Testis (tissue), 3 donors: ENCODE measurements around the gene ERBB2. TPM values are rescaled to one million over a fixed set of nuclear protein-coding genes. Genes with fewer than 3 reads are reported as not detected.

Experiments used
- DNase-seq: peaks from one replicate; pipeline ENCODE4 v3.0.0-alpha.2; 2019
- H3K27ac ChIP-seq, 2 donors: fragments of 200-600 bp; sonication (generic); one replicate each; pipeline ENCODE4 v1.5.1; 2019
- H3K27me3 ChIP-seq: fragments of 200-600 bp; sonication (generic); one replicate; pipeline ENCODE4 v1.5.1; 2019
- H3K36me3 ChIP-seq: fragments of 200-600 bp; sonication (generic); one replicate; pipeline ENCODE4 v1.5.1; 2017; ENCODE audit warnings: low read depth; ENCODE audit errors: missing control alignments
- H3K4me1 ChIP-seq: fragments of 200-600 bp; sonication (generic); one replicate; pipeline ENCODE4 v1.5.1; 2019
- H3K4me3 ChIP-seq, 2 donors: fragments of 200-600 bp; sonication (generic); one replicate each; pipeline ENCODE4 v1.5.1; 2017 to 2019
- H3K9me3 ChIP-seq: fragments of 200-600 bp; sonication (generic); one replicate; pipeline ENCODE4 v1.5.1; 2017
- CTCF ChIP-seq, 3 experiments: fragments of 450-650 bp in 2 of 3; fragments of 200-600 bp in 1 of 3; sonication (generic) in 1 of 3; IDR thresholded peaks; one replicate each; pipeline ENCODE4 v1.5.1; 2016 to 2019; ENCODE audit warnings: antibody characterized with exemption in 3 of 3, mild to moderate bottlenecking in 2 of 3, moderate library complexity in 1 of 3
- POLR2A ChIP-seq: fragments of 450-650 bp; IDR thresholded peaks from one replicate; pipeline ENCODE4 v1.6.1; 2017; ENCODE audit warnings: antibody characterized with exemption, mild to moderate bottlenecking, moderate library complexity
- WGBS, 2 donors: methylation state at CpG; one replicate each; pipeline ENCODE4 v1.1.5; 2018; 5-methylcytosine and 5-hydroxymethylcytosine counted together
- intact Hi-C: fragments of 100-400 bp; cut with DNase I; formaldehyde crosslinking; loops from one replicate; pipeline ENCODE4 v1.15.1; 2023; ENCODE audit warnings: low total_unique reads
- polyA plus RNA-seq: library from polyadenylated mRNA; stranded (reverse); fragments of 350-450 nt; fragmentation: Illumina TruSeq; extraction: RNeasy Lipid Tissue Mini Kit (QIAGEN cat#74804); gene quantifications from one replicate; pipeline ENCODE4 v1.2.3, GENCODE V29; 2014; ENCODE audit warnings: low read depth, low replicate concordance; ENCODE audit not compliant: insufficient read depth
- total RNA-seq, 2 donors: library from RNA; depleted of rRNA; stranded (reverse); fragments of >200 nt; gene quantifications; one replicate each; pipeline ENCODE4 v1.2.3, GENCODE V29; 2016

ERBB2 gene
- total and polyA plus RNA-seq, 3 donors from 2014 or later: 32.1 to 40.0 (median 32.1) TPM

GRCh38 chr17:39667945-39668924 is 31.6 kb upstream of the ERBB2 start, which contains the start of gene PNMT:
Gene PNMT, plus strand, starts transcription at chr17:39668453. Its CDS starts 23 bp downstream, at chr17:39668476.
- no peaks in the 10 kb centered on the region for H3K27me3 ChIP-seq
- H3K4me1 ChIP-seq: peaks cover 23% of the 10 kb centered on the region
- TF ChIP-seq POLR2A: no peak
- TF ChIP-seq CTCF (IDR thresholded peaks at IDR 0.05): peak; percentile 49 to 67 (median 56)

GRCh38 chr17:39669897-39670735 is 29.7 kb upstream of the ERBB2 start:
- Histone ChIP-seq H3K4me1 (peaks cover 18% of the 10 kb centered on the region), H3K9me3 (no peaks in the 10 kb centered on the region), H3K27me3 (no peaks in the 10 kb centered on the region), H3K4me3 (no peak overlapping the region), H3K27ac (no peak overlapping the region), H3K36me3 (no peaks in the 10 kb centered on the region)
- intact Hi-C loops: no loop called here
- 85 to 88% methylated on average over 15 to 23 of the region's 23 CpGs for WGBS, 2 donors
- no peak for DNase-seq
- TF ChIP-seq POLR2A (no peak), CTCF (IDR thresholded peaks at IDR 0.05) (no peak)

More at GRCh38 chr17:39667945-39668924, 31.6 kb upstream of the ERBB2 start, which contains the start of gene PNMT:
- Histone ChIP-seq H3K4me3 (peak within 1 kb of the TSS; percentile 29 to 40), H3K36me3 (no peaks in the 10 kb centered on the region), H3K9me3 (no peaks in the 10 kb centered on the region), H3K27ac (peak within 1 kb of the TSS in 1 of 2 donors; percentile 18)
- peak; percentile 82 for DNase-seq
- intact Hi-C loops: no loop called here
- WGBS, 2 donors: 5 to 7% methylated on average over 47 to 59 of the region's 85 CpGs

- WGBS, 2 donors: 66 to 67% methylated on average over 4 of the region's 4 CpGs
- no peak overlapping the region for H3K27ac ChIP-seq
- no peak for TF ChIP-seq POLR2A
- TF ChIP-seq CTCF (IDR thresholded peaks at IDR 0.05): no peak
- H3K4me1 ChIP-seq: peaks cover 18% of the 10 kb centered on the region
- no peaks in the 10 kb centered on the region for H3K27me3 ChIP-seq
- no peak for DNase-seq
- H3K9me3 ChIP-seq: no peaks in the 10 kb centered on the region
- H3K36me3 ChIP-seq: no peaks in the 10 kb centered on the region
- H3K4me3 ChIP-seq: no peak overlapping the region
- intact Hi-C loops: no loop called here
These were observed 29.1 kb upstream of the ERBB2 start for GRCh38 chr17:39670746-39671145.

GRCh38 chr17:39671651-39672521 is 28.0 kb upstream of the ERBB2 start:
- no peaks in the 10 kb centered on the region for H3K27me3 ChIP-seq
- DNase-seq: peak; percentile 57

More at GRCh38 chr17:39671651-39672521, 28.0 kb upstream of the ERBB2 start:
- Histone ChIP-seq H3K27ac (no peak overlapping the region), H3K4me3 (no peak overlapping the region), H3K36me3 (no peaks in the 10 kb centered on the region), H3K4me1 (peaks cover 12% of the 10 kb centered on the region), H3K9me3 (no peaks in the 10 kb centered on the region)
- TF ChIP-seq CTCF (IDR thresholded peaks at IDR 0.05): peak; percentile 29 to 60 (median 41)
- no peak for TF ChIP-seq POLR2A
- intact Hi-C loops: no loop called here
- WGBS, 2 donors: 60 to 79% methylated on average over 8 to 19 of the region's 19 CpGs
